WI38 (cell line): ENCODE data around the gene THOC1.

Source experiments
- H3K4me3 ChIP-seq: 2 replicates; pipeline ENCODE4 v1.5.1; 2011; ENCODE audit warnings: low read depth, mild to moderate bottlenecking, control low read depth, low read length
- TF ChIP-seq, protein P1 (sequence below): IDR thresholded peaks from 2 replicates; pipeline ENCODE4 v1.5.1; 2012; ENCODE audit warnings: low read depth, mild to moderate bottlenecking, control low read depth, low read length

Gene THOC1

GRCh38 chr18:306608-307255 is 38.9 kb upstream of the THOC1 start:
- TF ChIP-seq, protein P1, sequence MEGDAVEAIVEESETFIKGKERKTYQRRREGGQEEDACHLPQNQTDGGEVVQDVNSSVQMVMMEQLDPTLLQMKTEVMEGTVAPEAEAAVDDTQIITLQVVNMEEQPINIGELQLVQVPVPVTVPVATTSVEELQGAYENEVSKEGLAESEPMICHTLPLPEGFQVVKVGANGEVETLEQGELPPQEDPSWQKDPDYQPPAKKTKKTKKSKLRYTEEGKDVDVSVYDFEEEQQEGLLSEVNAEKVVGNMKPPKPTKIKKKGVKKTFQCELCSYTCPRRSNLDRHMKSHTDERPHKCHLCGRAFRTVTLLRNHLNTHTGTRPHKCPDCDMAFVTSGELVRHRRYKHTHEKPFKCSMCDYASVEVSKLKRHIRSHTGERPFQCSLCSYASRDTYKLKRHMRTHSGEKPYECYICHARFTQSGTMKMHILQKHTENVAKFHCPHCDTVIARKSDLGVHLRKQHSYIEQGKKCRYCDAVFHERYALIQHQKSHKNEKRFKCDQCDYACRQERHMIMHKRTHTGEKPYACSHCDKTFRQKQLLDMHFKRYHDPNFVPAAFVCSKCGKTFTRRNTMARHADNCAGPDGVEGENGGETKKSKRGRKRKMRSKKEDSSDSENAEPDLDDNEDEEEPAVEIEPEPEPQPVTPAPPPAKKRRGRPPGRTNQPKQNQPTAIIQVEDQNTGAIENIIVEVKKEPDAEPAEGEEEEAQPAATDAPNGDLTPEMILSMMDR, result no peak

DNA sequence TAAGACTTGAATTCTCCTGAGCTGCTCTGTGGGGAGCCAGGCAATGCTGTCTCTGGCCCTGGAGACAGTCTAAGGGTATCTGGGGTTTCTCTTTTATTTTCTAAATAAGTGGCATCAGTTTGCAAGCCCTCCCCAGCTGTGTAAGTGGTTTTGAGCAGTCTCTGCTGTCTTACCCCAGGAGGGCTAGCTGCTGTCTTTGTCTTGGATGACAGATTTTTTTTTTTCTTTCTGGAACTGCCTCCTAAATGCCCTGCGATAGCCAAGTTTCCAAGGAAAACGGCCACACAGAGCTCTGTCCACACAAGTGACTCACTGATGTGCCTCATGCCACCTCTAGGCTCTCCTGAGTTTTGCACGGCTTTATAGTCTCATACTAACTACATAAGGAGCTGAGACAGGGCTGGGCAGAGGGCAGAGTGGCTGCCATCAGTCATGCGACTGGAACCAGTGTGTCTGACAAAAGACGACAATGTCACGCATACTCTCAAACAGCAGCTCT is 37.2 kb upstream of the THOC1 start:
- TF ChIP-seq, protein P1, result no peak
- H3K4me3 ChIP-seq, result no peak overlapping the region

More at GRCh38 chr18:306608-307255, 38.9 kb upstream of the THOC1 start:
- no peak overlapping the region for H3K4me3 ChIP-seq

DNA sequence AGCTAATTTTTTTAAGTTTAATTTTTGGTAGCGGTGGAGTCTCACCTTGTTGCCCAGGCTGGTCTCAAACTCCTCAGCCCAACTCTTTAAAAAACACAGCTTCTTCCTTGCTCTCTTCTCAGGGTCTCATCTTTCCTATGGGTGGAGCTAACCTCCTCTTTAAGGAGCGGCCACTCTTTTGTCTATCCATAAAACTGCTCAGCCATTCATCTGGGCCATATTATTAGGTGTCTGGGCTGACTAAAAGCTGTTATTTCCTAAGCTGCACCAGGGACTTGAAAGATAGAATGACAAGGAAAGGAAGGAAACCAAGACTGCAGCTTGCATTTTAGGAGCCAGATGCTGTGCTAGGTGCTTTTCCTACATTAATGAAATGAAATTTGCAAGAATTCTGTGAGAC is 35.8 kb upstream of the THOC1 start:
- no peak overlapping the region for H3K4me3 ChIP-seq
- TF ChIP-seq, protein P1, result no peak

GRCh38 chr18:303011-303410 is 35.2 kb upstream of the THOC1 start:
- TF ChIP-seq, protein P1, result no peak
- no peak overlapping the region for H3K4me3 ChIP-seq

GRCh38 chr18:302097-302496 is 34.2 kb upstream of the THOC1 start:
- TF ChIP-seq, protein P1, result no peak
- H3K4me3 ChIP-seq, result no peak overlapping the region

DNA sequence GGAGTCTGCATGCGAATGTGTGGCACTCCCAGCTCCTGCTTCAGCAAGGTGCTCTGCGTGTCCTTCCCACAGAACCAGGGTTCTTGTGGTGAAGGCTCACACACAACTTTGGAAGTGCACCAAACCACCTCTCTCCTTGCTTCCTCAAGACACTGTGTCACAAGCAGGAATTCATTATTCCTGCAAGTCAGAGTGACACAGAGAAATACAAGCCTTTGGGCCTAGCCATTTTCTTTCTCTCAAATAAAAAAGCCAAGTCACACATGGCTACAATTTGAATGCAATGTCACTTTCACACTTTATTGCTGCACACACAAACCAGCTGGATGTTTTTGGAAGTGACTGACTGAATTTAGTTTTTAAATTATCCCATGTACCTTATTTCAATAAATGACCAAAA is 30.1 kb upstream of the THOC1 start:
- TF ChIP-seq, protein P1, result no peak
- H3K4me3 ChIP-seq, result no peak overlapping the region

DNA sequence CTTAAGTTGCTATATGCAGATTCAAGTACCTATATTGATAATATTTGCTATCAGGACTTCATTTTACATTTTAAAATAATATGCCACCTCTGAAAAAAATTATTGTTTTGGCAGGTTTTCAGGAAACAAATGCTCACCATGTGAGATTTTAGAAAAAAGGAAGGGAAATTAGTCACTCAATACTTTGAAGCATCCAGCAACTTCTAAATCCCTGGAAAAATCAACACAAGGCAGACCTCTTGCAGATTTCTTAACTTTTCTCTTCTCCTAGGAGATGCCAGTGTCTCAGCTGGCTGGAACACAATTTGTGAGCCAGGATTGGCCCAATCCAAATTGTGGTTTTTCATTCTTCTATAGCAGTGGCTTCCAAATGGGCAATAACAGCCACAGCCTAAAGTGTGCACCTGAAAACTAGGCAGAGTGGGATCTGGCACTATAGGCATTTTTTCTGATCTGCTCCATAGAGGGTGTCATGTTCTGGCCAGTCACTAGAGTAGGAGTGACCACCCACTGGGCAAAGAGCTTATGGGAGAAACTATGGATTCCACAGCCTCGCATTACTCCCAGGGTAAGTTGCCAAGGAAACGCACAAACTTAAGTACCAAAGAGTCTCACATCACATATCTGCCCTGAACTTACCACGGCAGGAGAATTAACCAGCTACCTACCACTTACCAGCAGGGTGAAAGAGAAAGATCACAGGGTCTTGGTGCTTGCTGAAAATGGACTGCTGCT is 28.1 kb upstream of the THOC1 start:
- TF ChIP-seq, protein P1, result no peak
- no peak overlapping the region for H3K4me3 ChIP-seq
